GM12892 (cell line): ENCODE data around the gene TACR2. TPM values are rescaled to one million over a fixed set of nuclear protein-coding genes. Genes with fewer than 3 reads are reported as not detected.

ENCODE experiments used
- DNase-seq: peaks from one replicate; pipeline ENCODE4 v3.0.0; 2011; ENCODE audit not compliant: insufficient read length
- FAIRE-seq: peaks from 2 replicates; lab custom pipeline; 2011; peaks lifted over from hg19 to GRCh38; lab: Jason Lieb, UNC
- POLR2A ChIP-seq: IDR thresholded peaks from 2 replicates; pipeline ENCODE4 v1.6.1; 2011; ENCODE audit warnings: low read depth, low read length, control low read depth
- POLR2AphosphoS5 ChIP-seq: IDR thresholded peaks from 2 replicates; pipeline ENCODE4 v1.6.1; 2011; ENCODE audit warnings: low read depth, low read length, control low read depth
- TAF1 ChIP-seq: IDR thresholded peaks from 2 replicates; pipeline ENCODE4 v1.6.1; 2011; ENCODE audit warnings: low read depth, mild to moderate bottlenecking, control low read depth, low read length, borderline replicate concordance
- polyA plus RNA-seq: library from polyadenylated mRNA; unstranded; fragments of >200 nt; gene quantifications from one replicate; pipeline ENCODE4 v1.2.1, GENCODE V29; 2012; ENCODE audit warnings: missing spikeins, inconsistent platforms; ENCODE audit not compliant: missing spikeins

TACR2 gene
- polyA plus RNA-seq: 0.45 TPM

DNA sequence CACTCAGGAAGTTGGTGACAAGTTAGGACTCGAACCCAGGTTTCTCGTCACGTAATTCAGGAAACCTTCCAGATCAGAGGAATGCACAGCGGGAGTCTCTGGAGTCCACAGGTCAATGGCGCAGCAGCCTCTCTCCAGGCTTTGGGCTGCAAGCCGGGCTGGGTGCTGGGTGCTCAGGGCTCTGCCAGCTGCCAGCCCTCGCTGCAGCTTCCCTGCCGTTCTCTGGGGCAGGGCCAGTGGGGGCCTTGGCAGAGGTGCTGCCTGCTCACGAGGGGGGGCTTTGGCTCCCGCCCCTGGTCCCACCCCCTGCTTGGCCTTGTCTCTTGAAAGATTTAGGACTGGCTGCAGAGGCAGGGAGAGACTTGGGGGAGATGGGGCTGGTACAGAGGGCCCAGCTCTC is at the start of gene TACR2:
Gene TACR2, minus strand, starts transcription at position 224 of the 400 bp plus-strand sequence. CDS start 595 bp downstream, outside the sequence.
- DNase-seq (no peak), FAIRE-seq (no peak)
- TF ChIP-seq POLR2AphosphoS5: no peak
- TF ChIP-seq TAF1: no peak
- TF ChIP-seq POLR2A: no peak

DNA sequence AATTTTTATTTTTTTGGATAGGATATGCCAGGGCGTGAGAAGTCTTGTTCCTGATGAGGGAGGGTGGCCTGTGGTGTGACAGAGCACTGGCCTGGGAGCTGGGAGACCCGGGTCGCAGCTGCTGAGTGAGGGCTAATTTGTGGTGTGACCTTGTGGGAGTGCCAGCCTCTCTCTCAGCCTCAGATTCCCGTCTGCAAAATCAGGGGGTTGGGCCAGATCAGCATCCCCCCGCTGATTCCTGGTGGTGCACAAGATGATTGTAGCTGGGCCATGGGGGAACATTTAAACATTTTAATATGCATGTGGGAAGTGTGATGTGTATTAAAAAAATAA is 49.4 kb upstream of the TACR2 start:
- FAIRE-seq (no peak), DNase-seq (no peak)
- TF ChIP-seq POLR2AphosphoS5 (no peak), TAF1 (no peak), POLR2A (no peak)

DNA sequence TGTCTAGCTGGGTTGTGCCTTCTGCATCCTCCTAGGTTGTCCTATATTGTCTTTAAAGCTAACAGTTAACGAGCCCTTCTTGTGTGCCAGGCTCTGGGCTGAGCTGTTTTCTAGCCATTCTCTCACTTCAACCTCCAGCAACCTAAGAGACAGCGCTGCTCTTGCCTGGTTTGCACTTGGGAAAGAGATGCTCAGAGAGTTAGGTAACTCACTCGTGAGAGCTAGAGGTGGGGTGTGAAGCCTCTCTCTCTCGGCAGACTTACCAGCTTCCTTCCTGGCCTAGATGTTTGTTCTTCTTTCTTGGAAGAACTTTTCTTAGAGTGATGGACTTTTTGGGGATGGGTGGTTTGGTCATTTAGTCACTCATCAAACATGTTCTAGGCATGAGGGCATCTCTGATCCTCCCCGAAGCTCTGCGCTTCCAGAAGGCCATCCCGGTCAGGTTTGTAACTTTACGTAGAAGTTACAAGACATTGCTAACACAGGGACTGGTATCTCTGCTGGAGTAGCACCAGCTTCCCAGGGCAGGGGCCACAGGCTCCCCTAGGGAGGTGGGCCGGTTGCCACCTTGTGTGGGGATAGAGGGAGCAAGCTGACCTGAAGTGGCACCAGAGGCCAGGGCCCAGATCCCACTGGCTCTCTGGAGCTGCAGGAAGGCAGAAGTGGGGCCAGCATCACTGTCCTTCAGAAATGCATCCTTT is 48.9 kb upstream of the TACR2 start:
- TF ChIP-seq POLR2AphosphoS5 (no peak), TAF1 (no peak), POLR2A (no peak)
- FAIRE-seq: peak; percentile 42
- no peak for DNase-seq

DNA sequence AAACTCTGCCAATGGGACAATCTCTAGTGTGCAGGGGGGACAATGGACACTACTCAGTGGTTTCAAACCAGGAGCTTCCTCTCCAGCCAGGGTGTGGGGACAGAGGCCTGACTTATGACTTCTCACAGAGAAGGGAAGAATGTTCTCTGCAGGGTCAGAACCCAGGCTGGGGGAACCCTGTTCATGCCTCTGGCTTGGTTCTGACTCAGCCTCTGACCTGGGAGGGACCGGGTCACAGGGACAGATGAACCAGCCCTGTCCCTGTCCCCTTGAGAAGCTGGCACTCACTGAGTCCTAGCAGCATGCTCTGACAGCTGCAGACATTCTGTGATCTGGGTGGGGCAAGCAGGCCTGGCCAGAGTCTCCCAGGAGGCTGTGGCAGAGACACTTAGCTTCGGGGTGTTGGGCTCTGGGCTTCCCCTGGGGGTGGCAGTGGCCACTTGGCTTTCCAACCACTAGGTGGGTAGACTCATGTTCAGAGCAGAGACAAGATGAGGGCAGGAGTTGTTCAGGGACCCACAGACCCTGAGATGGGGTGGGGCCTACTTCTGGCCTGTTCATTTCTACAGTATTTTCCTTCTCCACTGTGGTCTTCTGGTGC is 48.2 kb upstream of the TACR2 start:
- no peak for DNase-seq
- no peak for TF ChIP-seq POLR2AphosphoS5
- no peak for TF ChIP-seq POLR2A
- TF ChIP-seq TAF1: 0 out of 2 replicates have a peak, but pooled peaks have one; percentile 41
- peak; percentile 30 for FAIRE-seq

DNA sequence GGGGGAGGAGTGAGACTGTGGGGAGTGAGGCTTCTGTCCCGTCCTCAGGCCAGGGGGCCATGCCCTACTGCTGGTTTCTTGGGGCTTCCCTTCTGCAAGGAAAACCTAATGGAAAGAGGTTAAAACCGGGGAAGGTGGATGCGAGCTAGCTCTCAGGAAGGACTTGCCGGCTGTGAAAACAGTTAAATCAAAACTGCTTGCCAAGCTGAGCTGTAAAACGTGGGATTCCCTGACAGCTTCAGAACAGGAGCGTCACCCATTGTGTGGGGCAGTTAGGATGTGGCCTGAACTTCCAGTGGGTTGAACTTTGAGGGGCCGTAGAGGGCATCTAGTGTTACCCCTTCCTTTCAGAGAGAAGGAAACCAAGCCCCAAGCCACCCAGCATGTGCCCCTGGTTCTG is 47.7 kb upstream of the TACR2 start:
- FAIRE-seq (no peak), DNase-seq (no peak)
- TF ChIP-seq POLR2AphosphoS5: no peak
- no peak for TF ChIP-seq TAF1
- no peak for TF ChIP-seq POLR2A

DNA sequence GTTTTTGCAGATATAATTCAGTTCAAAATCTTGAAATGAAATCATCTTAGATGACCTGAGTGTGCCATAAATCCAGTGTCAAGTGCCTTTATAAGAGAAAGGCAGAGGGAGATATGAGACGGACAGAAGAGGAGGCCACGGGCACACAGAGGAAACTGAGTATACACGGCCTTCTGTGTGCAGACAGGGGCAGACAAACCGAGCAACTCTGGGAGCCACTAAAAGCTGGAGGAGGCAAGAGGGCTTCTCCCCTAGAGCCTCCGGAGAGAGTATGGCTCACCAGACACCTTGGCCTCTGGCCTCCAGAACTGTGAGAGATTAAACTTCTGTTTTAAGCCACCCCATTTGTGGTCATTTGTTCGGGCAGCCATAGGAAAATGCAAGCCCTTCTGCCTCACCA is 47.2 kb upstream of the TACR2 start:
- TF ChIP-seq POLR2A: no peak
- DNase-seq: no peak
- no peak for FAIRE-seq

DNA sequence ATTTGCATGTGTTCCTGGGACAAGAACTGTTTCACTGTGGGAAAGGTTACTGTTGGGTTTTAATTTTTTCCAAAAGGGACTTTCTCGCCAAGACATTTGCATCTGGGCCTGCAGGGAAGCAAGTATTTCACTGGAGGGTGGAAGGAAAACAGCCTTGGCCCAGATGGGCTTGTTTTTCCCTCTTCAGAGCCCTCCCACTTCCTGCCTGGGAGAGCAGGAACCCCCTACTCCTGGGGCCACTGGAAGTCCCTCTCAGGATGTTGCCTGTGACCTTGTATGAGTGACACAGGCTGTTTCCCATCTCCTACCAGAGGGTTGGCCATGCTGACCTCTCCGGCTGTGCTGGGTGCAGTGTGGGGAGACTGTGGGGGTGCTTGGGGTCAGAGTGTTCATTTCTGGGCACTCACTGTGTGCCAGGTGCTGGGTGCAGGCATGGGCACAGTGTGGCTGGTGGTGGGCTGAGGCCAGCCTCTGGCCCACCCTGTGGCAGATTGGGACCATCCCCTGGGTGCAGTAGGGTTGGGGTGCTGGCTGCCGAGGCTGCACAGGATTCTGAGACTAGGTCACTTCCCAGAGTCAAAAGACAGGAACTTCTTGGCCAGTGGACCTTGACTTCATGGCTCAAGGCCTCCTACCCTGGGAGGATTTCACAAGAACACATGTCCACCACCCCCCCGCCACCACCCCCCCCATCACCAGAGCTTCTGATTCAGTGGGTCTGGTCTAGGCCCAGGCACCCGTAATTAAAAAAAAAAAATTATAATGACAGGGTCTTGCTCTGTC is 44.7 kb upstream of the TACR2 start:
- TF ChIP-seq TAF1: no peak
- no peak for TF ChIP-seq POLR2A
- no peak for TF ChIP-seq POLR2AphosphoS5
- FAIRE-seq: no peak
- DNase-seq: no peak

DNA sequence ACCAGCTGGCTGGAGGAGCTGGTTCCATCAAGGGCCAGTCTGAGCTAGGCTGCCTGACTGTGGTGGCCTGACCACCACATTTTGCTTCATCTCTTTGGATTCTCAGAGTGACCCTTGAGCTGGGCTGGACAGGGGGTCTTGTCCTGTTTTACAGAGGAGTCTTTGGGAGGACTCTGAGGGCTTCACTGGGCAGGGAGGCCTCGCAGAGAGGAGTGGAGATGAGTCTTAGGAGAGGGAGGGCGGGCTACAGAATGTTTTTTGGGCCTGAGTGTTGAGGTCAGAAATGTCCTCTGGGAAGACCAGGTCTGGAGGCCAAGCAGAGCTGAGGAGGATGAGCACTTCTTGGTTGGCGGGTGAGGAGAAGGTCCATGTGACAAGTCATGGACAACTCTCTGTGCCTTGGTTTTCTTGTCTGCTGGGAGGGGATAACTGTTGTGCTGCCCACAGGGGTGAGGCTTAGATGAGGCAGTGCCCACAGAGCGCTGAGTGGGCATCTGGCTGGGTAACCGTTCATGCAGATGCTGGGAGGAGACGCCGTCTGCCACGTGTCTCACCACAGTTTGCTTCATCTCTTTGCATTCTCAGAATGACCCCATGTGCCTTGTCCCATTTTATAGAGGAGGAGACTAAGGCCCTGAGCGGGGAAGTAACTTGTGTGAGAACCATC is 44.0 kb upstream of the TACR2 start:
- FAIRE-seq: no peak
- DNase-seq: no peak
- TF ChIP-seq POLR2AphosphoS5 (no peak), TAF1 (no peak), POLR2A (no peak)

DNA sequence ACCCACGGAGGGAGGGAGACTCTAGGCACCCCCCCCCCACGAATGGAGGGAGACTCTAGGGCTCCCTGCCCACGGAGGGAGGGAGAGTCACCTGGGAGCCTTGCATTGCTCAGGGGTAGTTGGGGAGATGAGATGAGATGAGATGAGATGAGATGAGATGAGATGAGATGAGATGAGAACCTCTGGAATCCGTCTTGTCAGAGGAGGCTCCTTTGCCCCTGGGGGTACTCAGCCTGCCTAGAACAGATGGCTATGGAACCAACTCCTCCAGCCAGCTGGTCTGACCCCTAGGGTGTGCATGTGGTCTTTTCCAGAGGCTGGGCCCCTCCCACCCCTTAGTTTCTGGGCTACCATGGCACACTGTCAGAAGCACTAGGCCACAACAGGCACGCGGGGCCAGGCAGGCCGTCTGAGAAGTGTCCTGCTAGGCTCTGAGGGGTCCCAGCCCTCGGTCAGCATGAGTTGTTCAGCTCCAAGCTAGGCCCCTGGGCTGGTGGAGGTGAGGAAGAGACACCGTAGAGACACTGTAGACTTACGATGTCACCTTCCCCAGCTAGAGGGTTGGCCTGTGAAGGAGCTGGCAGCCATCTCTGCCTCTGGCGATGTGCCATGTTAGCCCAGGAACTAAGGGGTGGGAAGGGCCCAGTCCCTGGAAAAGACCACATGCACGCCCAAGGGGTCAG is 43.3 kb upstream of the TACR2 start:
- DNase-seq (no peak), FAIRE-seq (no peak)
- TF ChIP-seq TAF1: no peak
- TF ChIP-seq POLR2A: no peak
- TF ChIP-seq POLR2AphosphoS5: no peak

DNA sequence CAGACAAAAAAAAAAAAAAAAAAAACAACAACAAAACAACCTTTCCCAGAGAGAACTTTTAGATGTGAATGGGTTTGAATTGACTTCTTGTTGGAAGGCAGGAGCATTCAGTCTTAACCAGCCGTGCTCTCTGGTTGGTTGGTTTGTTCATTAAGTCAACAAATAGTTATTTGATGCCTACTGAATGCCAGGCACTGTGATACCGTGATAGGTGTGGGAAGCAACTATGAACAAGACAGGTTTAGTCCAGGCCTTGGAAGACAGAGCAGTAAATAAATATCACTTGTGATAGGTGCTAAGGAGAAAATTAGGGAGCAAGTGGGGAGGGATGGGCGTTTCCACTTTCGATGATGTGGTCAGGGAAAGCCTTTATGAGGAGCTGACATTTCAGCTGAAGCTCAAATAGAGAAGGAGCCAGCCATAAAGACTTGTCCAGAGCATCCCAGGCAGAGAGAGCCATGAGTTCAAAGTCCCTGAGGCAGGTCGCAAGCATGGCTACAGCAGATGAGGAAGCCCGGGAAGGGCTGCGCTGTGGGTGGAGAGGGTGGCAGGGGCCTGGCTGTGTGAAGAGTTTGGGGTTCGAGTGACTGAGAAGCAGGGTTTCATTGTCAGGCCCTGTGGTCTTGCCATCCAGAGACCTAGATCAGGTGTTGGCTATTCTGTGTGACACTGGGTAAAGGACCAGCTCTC is 42.5 kb upstream of the TACR2 start:
- FAIRE-seq (no peak), DNase-seq (no peak)
- TF ChIP-seq TAF1 (no peak), POLR2A (no peak), POLR2AphosphoS5 (no peak)

DNA sequence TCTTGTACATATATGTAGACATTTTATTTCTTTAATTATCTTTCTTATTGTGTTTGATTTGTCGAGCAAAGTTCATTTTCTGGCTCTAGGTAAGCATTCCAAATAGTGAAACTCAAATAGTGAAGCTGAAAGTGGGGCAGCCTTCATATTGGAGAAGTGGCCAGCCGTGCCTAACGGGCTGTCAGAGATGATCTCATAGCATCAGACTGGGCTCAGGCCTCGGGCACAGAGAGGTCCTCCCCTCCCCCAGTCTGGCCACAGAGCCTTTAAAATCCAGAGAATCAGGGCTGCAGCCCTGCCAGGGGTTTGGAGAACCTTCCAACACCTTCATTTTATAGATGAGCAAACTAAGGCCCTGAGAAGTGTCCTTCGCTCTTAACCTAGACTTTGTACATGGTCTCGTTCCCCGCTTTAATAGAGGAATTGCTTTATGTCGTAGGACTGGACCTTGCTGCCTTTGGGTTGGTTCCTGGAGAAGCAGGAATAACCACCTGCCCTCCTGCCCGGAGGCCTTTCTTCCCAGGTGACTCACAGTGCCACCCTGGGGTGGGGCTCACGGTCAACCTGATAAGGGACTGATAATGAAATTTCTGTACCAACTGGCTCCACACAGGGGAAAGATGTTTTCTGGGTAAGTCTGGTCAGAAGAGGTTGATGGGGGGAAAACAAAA is 41.8 kb upstream of the TACR2 start:
- DNase-seq (no peak), FAIRE-seq (no peak)
- TF ChIP-seq POLR2AphosphoS5 (no peak), POLR2A (no peak), TAF1 (no peak)
